OCI-LY1 (cell line): Measurements from ENCODE around the gene ZNF438.

Experiments used
- H2AFZ ChIP-seq: fragments of 200-600 bp; sonication (generic), shearing (Covaris generic); 2 replicates; pipeline ENCODE4 v1.6.0; 2014; ENCODE audit warnings: antibody characterized with exemption, mild to moderate bottlenecking, low read length
- H3F3A ChIP-seq: fragments of 200-600 bp; sonication (generic), shearing (Covaris generic); 2 replicates; pipeline ENCODE4 v1.6.0; 2014; ENCODE audit warnings: mild to moderate bottlenecking, antibody characterized with exemption, low read length, moderate library complexity; ENCODE audit not compliant: insufficient read depth
- H3K27ac ChIP-seq: fragments of 200-600 bp; sonication (generic); 2 replicates; pipeline ENCODE4 v1.5.1; 2014; ENCODE audit warnings: low read length, mixed run types, mild to moderate bottlenecking, low read depth; ENCODE audit not compliant: poor library complexity, severe bottlenecking
- H3K27me3 ChIP-seq: fragments of 200-600 bp; sonication (generic); 2 replicates; pipeline ENCODE4 v1.6.0; 2014; ENCODE audit warnings: antibody characterized with exemption, mild to moderate bottlenecking, low read length, moderate library complexity; ENCODE audit not compliant: insufficient read depth
- H3K36me3 ChIP-seq: fragments of 200-600 bp; sonication (generic); 2 replicates; pipeline ENCODE4 v1.6.1; 2014; ENCODE audit warnings: mild to moderate bottlenecking, antibody characterized with exemption, low read length, moderate library complexity, mixed read lengths; ENCODE audit not compliant: insufficient read depth
- H3K4me1 ChIP-seq: fragments of 200-600 bp; sonication (generic); 2 replicates; pipeline ENCODE4 v1.5.1; 2014; ENCODE audit warnings: mild to moderate bottlenecking, low read length, moderate library complexity; ENCODE audit not compliant: insufficient read depth, severe bottlenecking
- H3K4me2 ChIP-seq: fragments of 200-600 bp; sonication (generic), shearing (Covaris generic); 2 replicates; pipeline ENCODE4 v1.6.1; 2014; ENCODE audit warnings: low read length
- H3K4me3 ChIP-seq: fragments of 200-600 bp; sonication (generic); 2 replicates; pipeline ENCODE4 v1.5.1; 2014; ENCODE audit warnings: low read length, low read depth, mild to moderate bottlenecking, mixed read lengths; ENCODE audit not compliant: poor library complexity, severe bottlenecking
- H3K79me2 ChIP-seq: fragments of 200-600 bp; shearing (Covaris generic); 2 replicates; pipeline ENCODE4 v1.6.1; 2016; ENCODE audit warnings: mixed run types, low read length, mixed read lengths; ENCODE audit not compliant: insufficient read depth
- H3K9ac ChIP-seq: fragments of 200-600 bp; sonication (generic), shearing (Covaris generic); 2 replicates; pipeline ENCODE4 v1.6.1; 2014; ENCODE audit warnings: mild to moderate bottlenecking, low read length, mixed read lengths
- H3K9me2 ChIP-seq: fragments of 200-600 bp; sonication (generic), shearing (Covaris generic); 2 replicates; pipeline ENCODE4 v1.6.1; 2014; ENCODE audit warnings: low read depth, mild to moderate bottlenecking, low read length, mixed read lengths
- H3K9me3 ChIP-seq: fragments of 200-600 bp; shearing (Covaris generic); 2 replicates; pipeline ENCODE4 v1.6.1; 2014; ENCODE audit warnings: low read length, mixed read lengths
- H4K20me1 ChIP-seq: fragments of 200-600 bp; sonication (generic), shearing (Covaris generic); 2 replicates; pipeline ENCODE4 v1.6.0; 2016; ENCODE audit warnings: mild to moderate bottlenecking, low read length; ENCODE audit not compliant: insufficient read depth
- CTCF ChIP-seq: fragments of 200-600 bp; sonication (generic), shearing (Covaris generic); IDR thresholded peaks from 2 replicates; pipeline ENCODE4 v1.5.1; 2017; ENCODE audit warnings: mild to moderate bottlenecking, antibody characterized with exemption, low read length, moderate library complexity, mixed read lengths
- EZH2 ChIP-seq: fragments of 200-600 bp; sonication (generic), shearing (Covaris generic); IDR thresholded peaks from 2 replicates; pipeline ENCODE4 v1.8.0; 2017; ENCODE audit warnings: borderline replicate concordance, mixed run types, mild to moderate bottlenecking, antibody characterized with exemption, low read length, moderate library complexity, mixed read lengths

The ZNF438 gene

GRCh38 chr10:31073211-31073610 lies 41.5 kb upstream of the ZNF438 start:
- H3K27me3 ChIP-seq: no peaks in the 10 kb centered on the region
- H3K9ac ChIP-seq: no peak overlapping the region
- H3K4me3 ChIP-seq: no peak overlapping the region
- H3K4me1 ChIP-seq: no peaks in the 10 kb centered on the region
- H3K36me3 ChIP-seq: no peaks in the 10 kb centered on the region
- H3K4me2 ChIP-seq: no peak overlapping the region
- no peaks in the 10 kb centered on the region for H3K79me2 ChIP-seq
- H2AFZ ChIP-seq: no peak overlapping the region
- TF ChIP-seq EZH2 (no peak), CTCF (no peak)
- H4K20me1 ChIP-seq: no peaks in the 10 kb centered on the region
- no peaks in the 10 kb centered on the region for H3K9me2 ChIP-seq
- H3K9me3 ChIP-seq: no peaks in the 10 kb centered on the region
- no peaks in the 10 kb centered on the region for H3F3A ChIP-seq
- H3K27ac ChIP-seq: no peak overlapping the region

- no peaks in the 10 kb centered on the region for H3K9me3 ChIP-seq
- no peak overlapping the region for H3K4me2 ChIP-seq
- no peaks in the 10 kb centered on the region for H3K27me3 ChIP-seq
- no peaks in the 10 kb centered on the region for H3F3A ChIP-seq
- H2AFZ ChIP-seq: no peak overlapping the region
- H3K9ac ChIP-seq: no peak overlapping the region
- H4K20me1 ChIP-seq: no peaks in the 10 kb centered on the region
- H3K4me1 ChIP-seq: no peaks in the 10 kb centered on the region
- H3K4me3 ChIP-seq: no peak overlapping the region
- H3K79me2 ChIP-seq: no peaks in the 10 kb centered on the region
- no peaks in the 10 kb centered on the region for H3K36me3 ChIP-seq
- TF ChIP-seq CTCF (no peak), EZH2 (no peak)
- no peak overlapping the region for H3K27ac ChIP-seq
- no peaks in the 10 kb centered on the region for H3K9me2 ChIP-seq
Measured at GRCh38 chr10:31072451-31072850, 40.8 kb upstream of the ZNF438 start.

- Histone ChIP-seq H3K4me3 (no peak overlapping the region), H4K20me1 (no peaks in the 10 kb centered on the region), H3K4me1 (no peaks in the 10 kb centered on the region), H3K27ac (no peak overlapping the region), H3K27me3 (no peaks in the 10 kb centered on the region), H3K4me2 (no peak overlapping the region), H3K36me3 (no peaks in the 10 kb centered on the region), H3F3A (no peaks in the 10 kb centered on the region), H3K79me2 (no peaks in the 10 kb centered on the region), H3K9me3 (no peaks in the 10 kb centered on the region), H2AFZ (no peak overlapping the region), H3K9ac (no peak overlapping the region), H3K9me2 (no peaks in the 10 kb centered on the region)
- TF ChIP-seq EZH2 (no peak), CTCF (no peak)
Measured at GRCh38 chr10:31071232-31072005, 39.8 kb upstream of the ZNF438 start.
